Measurements from ENCODE around the gene SAMSN1.

GRCh38 chr21:14541841-14542490 lies 4.1 kb downstream of the SAMSN1 start:
- TF ChIP-seq CTCF (IDR thresholded peaks at IDR 0.05; ENCODE audit: poor library complexity) (no peak), EZH2 (IDR thresholded peaks at IDR 0.05; ENCODE audit: borderline replicate concordance) (no peak)
